Peyer's patch (tissue), 4 donors: ENCODE data around the gene SURF2. TPM values are rescaled to one million over a fixed set of nuclear protein-coding genes. Genes with fewer than 3 reads are reported as not detected.
A peak's percentile ranks its signal among the peaks of the same experiment; 100 is the strongest.

Experiments used
- DNase-seq, 3 donors: peaks; one replicate each; pipeline ENCODE4 v3.0.0-alpha.2; 2017 to 2019
- H3K27ac ChIP-seq, 4 donors: fragments of 200-600 bp; sonication (generic); one replicate each; pipeline ENCODE4 v1.5.1; 2016 to 2019
- H3K27me3 ChIP-seq, 2 donors: fragments of 200-600 bp; sonication (generic); one replicate each; pipeline ENCODE4 v1.5.1; 2019
- H3K36me3 ChIP-seq, 3 donors: fragments of 200-600 bp; sonication (generic); one replicate each; pipeline ENCODE4 v1.5.1; 2016 to 2019
- H3K4me1 ChIP-seq, 4 donors: fragments of 200-600 bp; sonication (generic); one replicate each; pipeline ENCODE4 v1.5.1; 2016 to 2019
- H3K4me3 ChIP-seq, 4 donors: fragments of 200-600 bp; sonication (generic); 1 replicate in 3 of 4; 2 replicates in 1 of 4; pipeline ENCODE4 v1.5.1; 2016 to 2019; ENCODE audit warnings: mild to moderate bottlenecking in 1 of 4
- H3K9me3 ChIP-seq, 4 donors: fragments of 200-600 bp; sonication (generic); one replicate each; pipeline ENCODE4 v1.5.1; 2016 to 2019; ENCODE audit warnings: mild to moderate bottlenecking in 1 of 4
- POLR2A ChIP-seq, 2 donors: fragments of 450-650 bp; IDR thresholded peaks; one replicate each; pipeline ENCODE4 v1.5.1; 2017; ENCODE audit warnings: antibody characterized with exemption in 2 of 2, mild to moderate bottlenecking in 2 of 2, moderate library complexity in 2 of 2
- total RNA-seq, 4 donors: library from RNA; depleted of rRNA; stranded (reverse); fragments of >200 nt; gene quantifications; one replicate each; pipeline ENCODE4 v1.1.0, GENCODE V29; 2016
- TF ChIP-seq, protein P1 (sequence below), 6 experiments: fragments of 450-650 bp in 4 of 6; fragments of 200-600 bp in 2 of 6; sonication (generic) in 1 of 6; IDR thresholded peaks; one replicate each; pipeline ENCODE4 v1.5.1; 2017 to 2019; ENCODE audit warnings: antibody characterized with exemption in 6 of 6, mild to moderate bottlenecking in 3 of 6, moderate library complexity in 1 of 6

SURF2 gene
- total RNA-seq, 4 donors from 2014 or later = 5.4 to 18.9 (median 15.3) TPM

DNA sequence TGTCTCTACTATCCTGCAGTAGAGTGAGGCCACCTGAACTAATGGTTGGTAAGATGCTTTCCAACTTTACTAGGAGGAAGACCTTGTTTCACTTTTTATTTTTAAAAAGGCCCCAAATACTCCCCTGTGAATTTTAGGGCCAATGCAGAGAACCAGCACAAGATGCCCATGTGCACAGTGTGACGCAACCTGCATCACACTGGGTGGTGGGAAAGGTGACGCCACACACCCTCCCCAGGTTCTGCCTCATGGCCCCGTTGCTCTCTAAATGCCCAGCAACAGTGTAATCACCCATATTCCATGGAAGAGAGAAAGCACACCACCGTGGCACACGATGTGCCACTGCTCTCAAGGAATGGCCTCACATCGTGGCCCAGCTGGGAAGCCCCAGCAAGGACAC is 13.1 kb downstream of the SURF2 start:
- peaks cover 14 to 77% (median 28%) of the 10 kb centered on the region in 4 donors for H3K4me1 ChIP-seq
- H3K27ac ChIP-seq = peak overlapping the region; percentile 13 to 85 (median 76)
- DNase-seq = no peak
- no peaks in the 10 kb centered on the region for H3K27me3 ChIP-seq
- no peak for TF ChIP-seq POLR2A (IDR thresholded peaks at IDR 0.05)
- TF ChIP-seq, protein P1, sequence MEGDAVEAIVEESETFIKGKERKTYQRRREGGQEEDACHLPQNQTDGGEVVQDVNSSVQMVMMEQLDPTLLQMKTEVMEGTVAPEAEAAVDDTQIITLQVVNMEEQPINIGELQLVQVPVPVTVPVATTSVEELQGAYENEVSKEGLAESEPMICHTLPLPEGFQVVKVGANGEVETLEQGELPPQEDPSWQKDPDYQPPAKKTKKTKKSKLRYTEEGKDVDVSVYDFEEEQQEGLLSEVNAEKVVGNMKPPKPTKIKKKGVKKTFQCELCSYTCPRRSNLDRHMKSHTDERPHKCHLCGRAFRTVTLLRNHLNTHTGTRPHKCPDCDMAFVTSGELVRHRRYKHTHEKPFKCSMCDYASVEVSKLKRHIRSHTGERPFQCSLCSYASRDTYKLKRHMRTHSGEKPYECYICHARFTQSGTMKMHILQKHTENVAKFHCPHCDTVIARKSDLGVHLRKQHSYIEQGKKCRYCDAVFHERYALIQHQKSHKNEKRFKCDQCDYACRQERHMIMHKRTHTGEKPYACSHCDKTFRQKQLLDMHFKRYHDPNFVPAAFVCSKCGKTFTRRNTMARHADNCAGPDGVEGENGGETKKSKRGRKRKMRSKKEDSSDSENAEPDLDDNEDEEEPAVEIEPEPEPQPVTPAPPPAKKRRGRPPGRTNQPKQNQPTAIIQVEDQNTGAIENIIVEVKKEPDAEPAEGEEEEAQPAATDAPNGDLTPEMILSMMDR (IDR thresholded peaks at IDR 0.05) = no peak
- H3K4me3 ChIP-seq = peak overlapping the region in 1 of 4 donors; percentile 20
- no peaks in the 10 kb centered on the region for H3K9me3 ChIP-seq
- H3K36me3 ChIP-seq = peaks cover 0 to 58% (median 0%) of the 10 kb centered on the region in 3 donors

DNA sequence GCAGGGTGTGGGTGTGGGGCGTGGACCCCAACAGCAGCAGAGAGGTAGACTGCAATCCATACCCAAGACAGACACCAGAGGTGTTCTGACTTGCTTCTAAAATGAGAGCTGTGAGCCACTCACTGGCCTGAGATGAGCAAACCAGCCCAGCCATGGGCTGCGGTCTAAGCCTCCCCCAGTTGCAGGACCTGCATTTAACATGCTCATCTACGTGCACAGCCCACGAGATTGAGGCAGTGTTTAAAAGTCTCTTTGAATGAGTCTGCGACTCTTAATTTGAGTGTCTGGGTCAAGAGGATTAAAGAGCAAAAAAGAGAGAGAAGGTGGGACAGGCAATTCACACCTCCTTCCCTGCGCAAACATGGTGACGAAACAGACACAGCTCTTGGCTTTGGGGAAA is 13.6 kb downstream of the SURF2 start:
- H3K27me3 ChIP-seq = no peaks in the 10 kb centered on the region
- no peak for DNase-seq
- peak overlapping the region; percentile 71 to 85 (median 76) for H3K27ac ChIP-seq
- H3K4me3 ChIP-seq = peak overlapping the region in 1 of 4 donors; percentile 20
- no peaks in the 10 kb centered on the region for H3K9me3 ChIP-seq
- no peak for TF ChIP-seq POLR2A (IDR thresholded peaks at IDR 0.05)
- TF ChIP-seq, protein P1 (IDR thresholded peaks at IDR 0.05) = no peak
- peaks cover 0 to 53% (median 0%) of the 10 kb centered on the region in 3 donors for H3K36me3 ChIP-seq
- H3K4me1 ChIP-seq = peaks cover 14 to 82% (median 30%) of the 10 kb centered on the region in 4 donors

DNA sequence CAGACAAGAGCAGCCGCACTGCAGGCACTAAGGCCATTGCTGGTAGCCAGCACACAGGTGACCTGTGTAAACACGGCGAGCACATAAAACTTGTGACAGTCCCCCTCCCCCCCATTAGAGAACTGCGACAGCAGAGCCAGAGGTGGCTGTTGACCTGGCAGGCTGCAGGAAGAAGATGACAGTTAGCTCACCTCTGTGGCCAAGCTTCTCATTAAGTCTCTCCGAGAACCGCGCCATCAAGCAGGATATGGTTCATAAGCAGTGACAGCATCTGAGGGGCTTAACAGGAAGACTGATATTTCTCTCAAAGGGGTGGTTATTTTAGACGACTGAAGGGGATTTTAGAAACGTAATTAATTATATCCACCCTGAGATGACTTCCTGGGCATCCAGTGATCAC is 14.3 kb downstream of the SURF2 start:
- H3K27me3 ChIP-seq = no peaks in the 10 kb centered on the region
- peaks cover 0 to 45% (median 0%) of the 10 kb centered on the region in 3 donors for H3K36me3 ChIP-seq
- DNase-seq = peak in 2 of 3 donors; percentile 55 to 71
- H3K27ac ChIP-seq = peak overlapping the region; percentile 71 to 85 (median 76)
- TF ChIP-seq, protein P1 (IDR thresholded peaks at IDR 0.05) = no peak
- no peak for TF ChIP-seq POLR2A (IDR thresholded peaks at IDR 0.05)
- H3K4me1 ChIP-seq = peaks cover 18 to 82% (median 30%) of the 10 kb centered on the region in 4 donors
- H3K9me3 ChIP-seq = no peaks in the 10 kb centered on the region
- H3K4me3 ChIP-seq = peak overlapping the region in 3 of 4 donors; percentile 7 to 16 (median 12)

- Histone ChIP-seq H3K4me3 (peak overlapping the region in 2 of 4 donors; percentile 12 to 16), H3K27ac (peak overlapping the region; percentile 71 to 85 (median 76)), H3K27me3 (no peaks in the 10 kb centered on the region), H3K9me3 (no peaks in the 10 kb centered on the region), H3K4me1 (peaks cover 18 to 82% (median 30%) of the 10 kb centered on the region in 4 donors), H3K36me3 (peaks cover 0 to 39% (median 0%) of the 10 kb centered on the region in 3 donors)
- DNase-seq = peak in 2 of 3 donors; percentile 43 to 59
- no peak for TF ChIP-seq POLR2A (IDR thresholded peaks at IDR 0.05)
- TF ChIP-seq, protein P1 (IDR thresholded peaks at IDR 0.05) = no peak
Observed at GRCh38 chr9:133371261-133371711, 14.9 kb downstream of the SURF2 start.

- Histone ChIP-seq H3K9me3 (no peaks in the 10 kb centered on the region), H3K4me1 (peaks cover 18 to 82% (median 33%) of the 10 kb centered on the region in 4 donors), H3K27me3 (no peaks in the 10 kb centered on the region), H3K36me3 (peaks cover 0 to 31% (median 0%) of the 10 kb centered on the region in 3 donors), H3K4me3 (no peak overlapping the region), H3K27ac (peak overlapping the region in 3 of 4 donors; percentile 72 to 85 (median 80))
- DNase-seq = no peak
- TF ChIP-seq, protein P1 (IDR thresholded peaks at IDR 0.05) = no peak
- no peak for TF ChIP-seq POLR2A (IDR thresholded peaks at IDR 0.05)
Observed at GRCh38 chr9:133372144-133372543, 15.8 kb downstream of the SURF2 start.
